Umbilical cord (tissue), 2 donors: ENCODE results near the gene AADACL4. TPM values are rescaled to one million over a fixed set of nuclear protein-coding genes. Genes with fewer than 3 reads are reported as not detected.

Experiments
- DNase-seq: peaks from one replicate; pipeline ENCODE4 v3.0.0-alpha.2; 2015; ENCODE audit warnings: low spot score
- total RNA-seq: library from RNA; depleted of rRNA; stranded (reverse); fragments of >200 nt; gene quantifications from one replicate; pipeline ENCODE4 v1.2.3, GENCODE V29; 2014; ENCODE audit warnings: low replicate concordance; ENCODE audit not compliant: insufficient read depth

The AADACL4 gene
- total RNA-seq: not detected

GRCh38 chr1:12643785-12644184 lies at the start of gene AADACL4:
Gene AADACL4 (plus strand): TSS chr1:12644085. CDS start chr1:12644547, 462 bp downstream.
- DNase-seq: no peak

- no peak for DNase-seq
Measured at GRCh38 chr1:12594490-12594889, 49.4 kb upstream of the AADACL4 start.

GRCh38 chr1:12594966-12595756 lies 48.7 kb upstream of the AADACL4 start:
- peak; percentile 84 for DNase-seq

GRCh38 chr1:12595757-12596006 lies 48.2 kb upstream of the AADACL4 start:
- DNase-seq: no peak

DNA sequence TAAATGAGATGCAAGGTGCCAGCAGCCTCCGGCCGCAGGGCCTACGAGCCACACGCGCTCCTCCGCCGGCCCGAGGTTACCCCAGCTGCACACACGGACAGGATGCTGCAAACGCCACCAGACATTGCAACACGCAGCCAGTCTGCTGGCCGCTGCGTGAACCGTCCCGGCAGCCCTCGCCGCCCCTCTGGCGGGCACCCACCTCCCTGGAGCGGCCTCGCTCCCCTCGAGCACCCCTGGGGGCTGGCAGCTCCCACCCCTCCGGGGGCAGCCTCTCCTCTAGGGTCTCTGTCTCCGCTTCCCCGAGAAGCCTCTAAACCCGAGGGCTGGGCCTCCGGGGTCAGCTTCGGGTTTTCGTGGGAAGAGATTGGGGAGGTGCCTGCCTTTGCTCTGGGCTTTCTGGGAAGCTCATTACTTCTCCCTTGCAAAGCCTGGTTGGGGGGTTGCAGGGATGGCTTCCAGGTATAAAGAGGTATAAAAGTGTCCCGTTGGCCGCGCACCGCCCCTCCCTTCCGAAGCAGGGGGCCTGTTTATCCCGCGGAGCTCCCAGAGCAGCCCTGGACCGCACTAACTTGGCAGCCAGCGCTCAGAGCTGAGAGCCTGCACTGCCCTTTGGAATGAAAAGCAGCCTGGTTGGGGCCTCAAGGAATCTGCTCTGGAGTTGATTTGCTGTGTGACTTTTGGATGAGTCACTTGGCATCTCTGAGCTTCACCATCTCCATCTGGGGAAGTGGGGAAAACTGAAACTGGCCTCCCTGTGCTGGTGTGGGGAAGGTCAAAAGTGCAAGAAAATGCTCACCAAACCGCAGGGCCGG lies 47.7 kb upstream of the AADACL4 start:
- DNase-seq: peak; percentile 96

GRCh38 chr1:12597792-12598191 lies 46.1 kb upstream of the AADACL4 start:
- no peak for DNase-seq

- no peak for DNase-seq
Measured at GRCh38 chr1:12598974-12599373, 44.9 kb upstream of the AADACL4 start.

- DNase-seq: no peak
Measured at GRCh38 chr1:12599657-12600056, 44.2 kb upstream of the AADACL4 start.

- no peak for DNase-seq
Measured at GRCh38 chr1:12600335-12600734, 43.5 kb upstream of the AADACL4 start.

GRCh38 chr1:12600880-12601633 lies 42.8 kb upstream of the AADACL4 start:
- DNase-seq: no peak

DNA sequence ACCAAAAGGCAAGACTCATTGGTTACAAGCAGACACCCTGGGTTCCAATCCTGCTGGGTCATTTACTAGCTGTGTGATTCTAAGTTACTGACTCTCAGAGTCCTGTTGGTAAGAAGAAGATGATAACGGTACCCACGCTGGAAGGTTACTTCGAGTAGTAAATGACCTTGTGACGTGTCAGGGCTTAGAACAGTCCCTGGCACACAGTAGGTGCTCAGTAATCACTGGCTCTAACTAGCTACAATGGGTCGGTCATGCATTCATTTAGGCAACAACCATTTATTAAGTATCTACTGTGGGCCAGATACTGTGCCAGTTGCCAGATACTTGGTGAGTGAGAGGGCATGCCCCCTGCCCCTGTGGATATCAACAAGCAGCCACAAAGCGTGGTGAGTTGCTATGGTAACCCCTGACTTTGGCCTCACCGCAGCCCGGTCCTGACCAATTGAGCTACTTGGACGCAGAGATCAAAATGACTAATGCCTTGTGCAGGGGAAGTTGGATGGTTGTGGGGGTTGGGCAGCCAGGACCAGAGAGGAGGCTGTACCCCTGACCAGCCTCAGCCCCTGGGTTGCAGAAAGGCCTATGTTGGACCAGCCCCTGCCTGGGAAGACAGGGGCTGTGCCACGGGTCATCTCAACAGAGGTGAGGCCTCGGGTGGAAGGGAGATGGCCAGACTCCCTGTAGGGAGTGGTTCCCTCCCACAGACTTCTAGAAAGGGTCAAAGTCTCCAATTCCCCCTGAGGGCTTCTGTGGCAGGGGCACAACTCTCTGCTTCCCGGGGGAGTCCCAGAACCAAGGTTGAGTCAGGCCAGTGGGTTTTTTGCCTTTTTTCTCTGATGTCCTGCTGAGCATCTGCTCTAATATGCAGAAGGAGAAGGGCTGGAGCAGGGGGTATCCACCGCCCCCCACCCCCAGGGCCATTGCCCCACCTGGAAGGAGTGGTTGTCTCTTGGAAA lies 41.9 kb upstream of the AADACL4 start:
- no peak for DNase-seq

DNA sequence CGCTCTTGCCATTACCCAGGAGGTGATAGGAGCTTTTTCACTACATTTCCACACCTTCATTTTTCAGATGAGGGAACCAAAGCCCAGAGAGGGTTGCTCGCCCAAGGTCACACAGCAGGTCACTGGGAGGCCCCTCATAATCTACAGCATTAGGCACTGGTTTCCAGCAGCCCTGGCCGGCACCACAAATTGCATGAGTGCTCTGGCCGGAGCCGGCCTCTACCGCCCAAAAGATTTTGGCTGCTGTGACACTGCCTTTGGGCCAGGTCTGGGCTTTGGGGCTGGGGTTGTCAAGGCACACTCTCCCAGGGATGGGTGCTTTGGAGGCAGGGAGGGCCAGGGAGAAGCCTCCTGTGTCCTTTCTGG lies 41.2 kb upstream of the AADACL4 start:
- no peak for DNase-seq

- no peak for DNase-seq
Measured at GRCh38 chr1:12603224-12603623, 40.7 kb upstream of the AADACL4 start.

- peak; percentile 96 for DNase-seq
Measured at GRCh38 chr1:12604114-12604874, 39.6 kb upstream of the AADACL4 start.

DNA sequence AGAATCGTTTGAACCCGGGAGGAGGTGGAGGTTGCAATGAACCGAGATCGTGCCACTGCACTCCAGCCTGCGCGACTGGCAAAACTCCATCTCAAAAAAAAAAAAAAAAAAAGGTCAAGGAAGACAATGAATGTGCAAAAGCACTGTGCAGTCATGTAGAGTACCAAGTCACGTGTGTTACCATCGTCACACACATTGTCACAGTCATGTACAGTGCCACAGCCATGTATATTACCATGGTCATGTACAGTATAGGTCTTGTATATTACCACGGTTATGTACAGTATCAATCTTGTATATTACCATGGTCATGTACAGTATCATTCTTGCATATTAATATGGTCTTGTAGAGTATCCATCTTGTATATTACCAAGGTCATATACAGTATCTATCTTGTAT lies 38.9 kb upstream of the AADACL4 start:
- no peak for DNase-seq

- no peak for DNase-seq
Measured at GRCh38 chr1:12607263-12607662, 36.6 kb upstream of the AADACL4 start.

- no peak for DNase-seq
Measured at GRCh38 chr1:12608311-12608957, 35.5 kb upstream of the AADACL4 start.

GRCh38 chr1:12609469-12610003 lies 34.3 kb upstream of the AADACL4 start:
- DNase-seq: no peak

DNA sequence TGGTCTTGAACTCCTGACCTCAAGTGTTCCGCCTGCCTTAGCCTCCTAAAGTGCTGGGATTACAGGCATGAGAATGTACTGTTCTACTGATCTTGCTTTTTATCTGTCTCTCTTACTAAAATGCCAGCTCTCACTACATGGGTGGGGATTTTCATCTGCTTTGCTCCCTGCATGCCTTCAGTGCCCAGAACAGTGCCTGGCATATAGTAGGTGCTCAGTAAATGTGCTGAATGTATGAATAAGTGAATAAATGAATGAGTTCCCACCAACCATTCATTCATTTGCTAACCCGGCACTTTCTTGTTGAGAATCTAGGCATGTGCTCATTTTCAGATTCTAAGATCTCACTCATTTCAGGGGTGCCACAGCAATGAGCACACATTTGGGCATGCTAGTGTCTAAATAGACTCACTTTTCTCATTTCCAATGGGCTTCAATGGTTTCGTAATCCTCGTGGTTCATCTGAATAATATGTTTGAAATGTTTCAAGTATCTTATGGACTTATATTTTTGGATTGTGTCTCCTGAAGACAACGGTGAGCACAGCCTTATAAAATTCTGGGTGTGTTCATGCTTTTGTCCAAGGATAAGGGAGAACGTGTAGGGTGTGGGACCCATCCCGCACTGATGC lies 33.5 kb upstream of the AADACL4 start:
- DNase-seq: no peak
